ENCODE measurements around the gene SYNPO2. TPM values are rescaled to one million over a fixed set of nuclear protein-coding genes. Genes with fewer than 3 reads are reported as not detected.
"Not testable (repeated sequence)": the region's sequence is repeated elsewhere in the genome, so short reads cannot be mapped to it uniquely, and the experiment has no call there.

SYNPO2 gene
- total RNA-seq, 1 donor from 2014 or later = 381 TPM

DNA sequence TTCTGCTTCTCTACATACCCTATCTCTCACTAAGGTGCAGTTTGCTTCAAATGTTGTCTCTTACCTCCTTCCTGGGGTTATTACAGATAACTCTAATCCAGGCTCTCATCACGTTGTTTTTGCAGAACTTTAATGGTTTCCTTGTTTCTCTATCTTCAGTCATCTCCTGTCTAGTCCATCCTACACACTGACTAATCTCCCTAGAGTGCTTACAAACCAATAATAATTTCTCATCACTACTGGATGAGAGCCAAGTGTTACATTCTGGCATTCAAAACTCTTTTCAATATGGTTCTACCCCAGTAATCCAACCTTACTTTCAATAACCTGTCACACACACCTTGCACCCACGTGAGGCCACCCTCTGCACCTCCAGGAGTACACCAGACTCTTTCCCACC lies 86.1 kb downstream of the SYNPO2 start:
- no peak for DNase-seq (ENCODE audit: low spot score)

DNA sequence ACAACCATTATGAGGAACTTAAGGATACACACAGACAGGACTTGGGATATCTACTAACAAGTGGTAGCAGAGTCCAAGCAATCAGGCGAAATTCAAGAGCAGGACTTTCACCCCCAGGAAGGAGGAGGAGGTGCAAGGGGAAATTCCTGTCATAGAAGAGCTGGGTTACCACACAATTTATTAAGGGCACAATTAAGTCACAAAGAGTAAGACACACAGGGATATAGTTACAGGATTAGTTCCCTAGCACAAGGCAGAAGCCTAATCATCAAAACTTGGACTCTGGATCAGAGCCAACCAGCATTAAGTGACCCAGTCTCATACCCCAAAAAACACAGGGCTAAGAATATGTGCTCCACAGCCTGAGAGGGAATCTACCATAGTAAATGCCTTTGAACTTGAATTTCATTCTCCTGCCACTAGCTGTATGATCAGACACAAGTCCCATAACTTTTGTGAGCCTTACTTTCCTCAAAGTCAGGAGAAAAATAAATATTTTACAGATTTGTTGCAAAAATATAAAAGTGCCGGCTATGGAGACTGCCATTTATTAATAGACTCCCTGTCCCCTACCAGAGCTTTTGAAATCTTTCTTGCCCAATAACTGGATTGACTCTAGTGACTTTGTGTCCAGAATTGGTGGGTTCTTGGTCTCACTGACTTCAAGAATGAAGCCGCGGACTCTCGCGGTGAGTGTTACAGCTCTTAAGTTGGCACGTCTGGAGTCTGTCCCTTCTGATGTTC lies 87.0 kb downstream of the SYNPO2 start:
- no peak for DNase-seq (ENCODE audit: low spot score)

DNA sequence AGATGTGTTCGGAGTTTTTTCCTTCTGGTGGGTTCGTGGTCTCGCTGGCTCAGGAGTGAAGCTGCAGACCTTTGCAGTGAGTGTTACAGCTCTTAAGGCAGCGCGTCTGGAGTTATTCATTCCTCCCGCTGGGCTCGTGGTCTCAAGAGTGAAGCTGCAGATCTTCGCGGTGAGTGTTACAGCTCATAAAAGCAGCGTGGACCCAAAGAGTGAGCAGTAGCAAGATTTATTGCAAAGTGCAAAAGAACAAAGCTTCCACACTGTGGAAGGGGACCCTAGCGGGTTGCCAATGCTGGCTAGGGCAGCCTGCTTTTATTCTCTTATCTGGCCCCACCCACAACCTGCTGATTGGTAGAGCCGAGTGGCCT lies 87.5 kb downstream of the SYNPO2 start:
- DNase-seq (ENCODE audit: low spot score) = not testable (repeated sequence)

DNA sequence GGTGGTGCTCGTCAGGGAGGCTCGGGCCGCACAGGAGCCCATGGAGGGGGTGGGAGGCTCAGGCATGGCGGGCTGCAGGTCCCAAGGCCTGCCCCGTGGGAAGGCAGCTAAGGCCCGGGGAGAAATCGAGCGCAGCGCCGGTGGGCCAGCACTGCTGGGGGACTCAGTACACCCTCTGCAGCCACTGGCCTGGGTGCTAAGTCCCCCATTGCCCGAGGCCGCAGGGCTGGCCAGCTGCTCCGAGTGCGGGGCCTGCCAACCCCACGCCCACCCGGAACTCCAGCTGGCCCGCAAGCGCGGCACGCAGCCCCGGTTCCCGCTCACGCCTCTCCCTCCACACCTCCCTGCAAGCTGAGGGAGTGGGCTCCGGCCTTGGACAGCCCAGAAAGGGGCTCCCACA lies 88.4 kb downstream of the SYNPO2 start:
- not testable (repeated sequence) for DNase-seq (ENCODE audit: low spot score)

DNA sequence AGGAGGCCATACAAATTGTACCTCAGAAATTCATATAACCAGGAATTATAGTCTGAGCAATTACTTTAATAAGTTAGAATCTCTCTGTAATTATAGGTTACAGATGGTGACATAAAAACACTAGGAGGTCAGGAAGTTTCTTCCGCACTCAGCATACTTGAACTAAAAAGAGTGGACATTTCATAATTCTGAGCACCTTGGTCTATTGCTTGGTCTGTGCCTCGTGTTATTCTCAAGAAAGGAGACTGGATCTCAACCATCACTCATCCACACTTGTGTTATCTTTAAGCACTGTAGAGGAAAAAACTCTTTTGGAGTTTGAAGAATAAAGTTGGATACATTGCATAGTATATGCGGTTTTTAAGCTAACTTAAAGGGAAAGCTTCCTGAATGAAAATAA lies 91.1 kb downstream of the SYNPO2 start:
- DNase-seq (ENCODE audit: low spot score) = no peak

DNA sequence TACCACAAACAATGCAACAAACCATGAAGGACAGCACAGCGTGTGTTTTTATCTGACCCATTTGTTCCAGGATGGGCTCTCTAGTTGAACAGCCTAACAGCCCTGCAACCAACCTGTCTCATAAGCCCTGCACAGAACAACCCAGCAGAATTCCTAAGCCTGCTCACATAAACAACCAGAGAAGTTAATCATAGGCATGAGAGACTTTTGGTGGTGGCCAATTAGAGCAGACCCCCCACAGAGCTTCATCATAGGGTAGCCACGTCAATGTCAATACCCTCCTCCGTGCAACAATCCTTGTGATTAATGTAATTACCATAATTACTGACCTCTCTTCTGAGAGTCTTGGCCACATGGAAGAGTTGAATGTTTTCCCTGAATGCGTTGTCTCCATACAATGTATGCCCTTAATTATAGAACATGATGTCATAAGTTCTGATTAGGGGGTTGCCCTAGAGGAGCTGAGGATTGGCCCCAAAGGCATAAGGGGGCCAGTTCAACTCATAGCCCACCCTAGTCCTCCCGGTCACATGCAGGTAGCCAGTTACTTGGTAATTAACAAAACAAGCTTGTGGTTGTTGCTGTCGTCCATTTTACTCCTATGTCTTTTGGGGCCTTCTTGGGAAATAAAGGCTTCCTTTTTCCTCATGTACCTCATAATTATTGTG lies 92.7 kb downstream of the SYNPO2 start:
- DNase-seq (ENCODE audit: low spot score) = no peak

DNA sequence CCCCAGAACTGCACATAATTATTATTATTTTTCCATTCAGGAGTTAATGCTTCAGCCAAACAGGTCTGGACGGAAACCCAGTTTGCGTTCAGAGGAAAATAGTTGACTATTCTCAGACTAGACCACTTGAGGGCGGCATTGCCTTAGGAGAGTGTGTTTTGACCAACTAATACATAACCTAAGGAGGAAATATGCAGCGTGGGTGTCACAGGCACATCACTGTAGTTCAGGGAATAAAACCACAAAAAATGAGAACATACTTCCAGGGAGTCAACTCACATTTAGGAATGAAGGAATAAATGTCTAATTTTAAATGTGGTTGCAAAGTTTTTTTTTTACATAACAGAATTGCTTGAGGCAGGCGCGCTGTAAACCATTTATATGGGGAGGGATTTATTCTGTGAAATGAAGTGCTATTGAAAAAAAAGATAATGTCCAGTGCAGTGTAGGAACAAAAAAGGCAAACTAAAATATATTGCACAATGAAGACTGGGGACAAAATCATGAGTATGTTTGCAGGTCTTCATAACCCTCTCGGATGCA lies 93.3 kb downstream of the SYNPO2 start:
- peak; percentile 77 for DNase-seq (ENCODE audit: low spot score)

DNA sequence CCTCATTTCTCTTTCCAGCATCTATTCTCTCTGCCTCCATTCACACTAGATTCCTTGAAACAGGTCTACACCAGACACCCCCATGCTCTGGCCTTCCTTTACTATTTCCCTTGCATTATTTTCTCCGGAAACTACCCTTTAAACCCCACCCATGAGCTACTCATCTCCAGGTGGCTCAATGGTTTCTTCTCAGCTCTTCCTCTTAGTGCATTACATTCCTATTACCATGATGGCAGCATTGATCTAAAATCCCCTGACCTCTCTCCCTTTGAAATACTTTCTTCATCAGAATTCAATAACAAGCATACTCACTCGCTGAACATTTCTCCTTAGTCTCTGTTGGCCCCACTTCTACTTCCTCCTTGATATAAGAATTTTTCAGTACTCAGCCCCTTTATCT lies 94.6 kb downstream of the SYNPO2 start:
- DNase-seq (ENCODE audit: low spot score) = no peak

DNA sequence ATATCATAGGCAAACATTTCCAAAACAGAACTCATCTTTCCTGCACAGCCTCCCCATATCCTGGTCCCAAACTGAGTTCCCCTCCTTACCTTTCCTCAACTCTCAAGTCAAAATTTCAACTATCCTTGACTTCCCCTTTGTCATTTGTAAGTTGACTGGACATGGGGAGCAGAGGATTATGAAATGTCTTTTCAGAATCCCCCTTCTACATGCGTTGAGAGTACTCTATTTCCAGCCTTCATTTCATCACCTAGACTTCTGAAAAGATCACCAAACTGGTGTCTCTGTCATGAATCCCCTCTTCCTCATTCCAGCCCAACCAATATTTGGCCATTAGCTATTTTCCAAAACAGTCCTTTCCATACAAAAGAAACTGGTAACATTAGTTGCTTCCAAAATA lies 95.2 kb downstream of the SYNPO2 start:
- DNase-seq (ENCODE audit: low spot score) = no peak

DNA sequence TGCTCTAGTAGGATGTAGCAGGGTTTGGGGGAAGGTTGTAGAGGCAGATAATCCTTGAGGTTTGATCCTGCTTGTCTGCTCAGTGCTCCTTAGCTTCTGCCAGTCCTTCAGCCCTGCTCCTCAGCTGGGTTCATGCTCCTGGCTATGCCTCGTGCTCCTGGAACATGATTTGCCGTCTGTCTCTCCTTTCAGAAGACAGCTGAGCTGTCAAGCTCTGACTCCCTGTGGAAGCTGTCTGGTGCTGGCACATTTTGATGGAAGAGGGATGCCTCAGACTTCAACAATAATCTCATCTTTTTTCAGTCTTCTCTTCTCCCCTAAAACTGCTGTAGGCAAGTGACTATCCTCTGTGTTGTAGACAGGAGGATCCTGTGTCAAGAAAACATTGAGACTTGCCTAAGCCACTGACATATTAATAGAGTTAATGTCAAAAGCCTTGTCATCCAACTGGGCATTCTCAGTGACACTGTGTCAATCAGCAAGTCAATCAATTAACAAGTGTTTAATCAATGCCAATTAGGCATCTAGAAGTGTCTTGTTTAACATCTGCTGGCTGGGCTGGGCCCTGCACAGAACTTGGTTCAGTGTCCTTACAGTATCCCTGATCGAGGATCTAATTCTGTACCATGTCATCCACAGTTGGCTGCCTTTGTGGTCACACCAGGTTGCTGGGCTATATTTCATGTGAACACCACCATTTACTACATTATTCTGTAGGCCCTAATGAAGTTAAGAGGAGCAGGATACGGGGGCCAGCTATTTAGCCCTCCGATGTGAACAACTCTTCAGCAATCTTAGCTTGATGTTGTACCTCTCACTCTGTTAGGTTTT lies 96.7 kb downstream of the SYNPO2 start:
- no peak for DNase-seq (ENCODE audit: low spot score)

DNA sequence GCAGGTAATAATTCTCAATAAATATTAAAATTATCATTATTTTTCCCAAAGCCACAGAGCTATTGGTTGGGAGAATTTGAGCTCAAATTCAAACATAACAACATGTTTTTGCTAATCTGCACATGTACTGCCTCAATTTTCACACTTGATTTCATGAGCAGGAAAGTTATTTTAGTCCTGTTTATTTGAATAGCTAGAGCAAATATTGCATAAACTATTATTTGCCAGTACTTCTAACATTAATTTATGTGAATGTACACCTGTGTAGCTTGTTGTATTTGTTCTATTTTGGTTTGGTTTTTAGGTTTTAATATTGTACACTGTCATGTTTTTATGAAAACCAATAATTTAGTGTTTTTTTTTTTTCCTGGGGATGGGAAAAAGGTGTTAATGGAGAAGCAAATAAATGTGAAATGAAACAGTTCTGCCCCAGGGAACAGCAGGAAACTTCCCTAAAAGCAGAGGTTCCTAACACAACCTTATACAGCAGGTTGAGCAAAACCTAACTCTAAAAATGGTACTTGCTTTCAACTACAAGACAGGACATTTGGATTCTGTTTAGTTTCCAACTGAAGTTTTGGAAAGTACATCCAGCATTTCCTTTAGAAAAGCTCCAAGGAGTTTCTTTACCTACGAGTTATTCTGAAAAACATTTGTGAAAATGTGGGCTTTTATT lies 99.4 kb downstream of the SYNPO2 start:
- DNase-seq (ENCODE audit: low spot score) = no peak

DNA sequence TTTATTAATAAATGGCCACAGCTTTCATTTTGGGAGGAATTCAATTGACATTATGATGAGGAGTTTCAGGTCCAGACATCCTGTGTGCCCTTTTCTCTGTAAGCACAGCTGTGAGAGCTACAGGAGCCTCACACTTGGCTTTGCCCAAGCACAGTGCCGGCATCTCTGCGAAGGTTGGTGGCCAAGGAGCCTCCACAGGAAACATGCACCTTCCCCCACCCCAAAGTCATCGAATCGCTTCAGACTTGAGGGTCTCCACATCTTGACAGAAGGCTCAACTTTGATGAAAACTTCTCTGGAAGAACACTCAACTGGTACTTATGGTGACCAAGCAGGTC lies 100.0 kb downstream of the SYNPO2 start:
- no peak for DNase-seq (ENCODE audit: low spot score)

DNA sequence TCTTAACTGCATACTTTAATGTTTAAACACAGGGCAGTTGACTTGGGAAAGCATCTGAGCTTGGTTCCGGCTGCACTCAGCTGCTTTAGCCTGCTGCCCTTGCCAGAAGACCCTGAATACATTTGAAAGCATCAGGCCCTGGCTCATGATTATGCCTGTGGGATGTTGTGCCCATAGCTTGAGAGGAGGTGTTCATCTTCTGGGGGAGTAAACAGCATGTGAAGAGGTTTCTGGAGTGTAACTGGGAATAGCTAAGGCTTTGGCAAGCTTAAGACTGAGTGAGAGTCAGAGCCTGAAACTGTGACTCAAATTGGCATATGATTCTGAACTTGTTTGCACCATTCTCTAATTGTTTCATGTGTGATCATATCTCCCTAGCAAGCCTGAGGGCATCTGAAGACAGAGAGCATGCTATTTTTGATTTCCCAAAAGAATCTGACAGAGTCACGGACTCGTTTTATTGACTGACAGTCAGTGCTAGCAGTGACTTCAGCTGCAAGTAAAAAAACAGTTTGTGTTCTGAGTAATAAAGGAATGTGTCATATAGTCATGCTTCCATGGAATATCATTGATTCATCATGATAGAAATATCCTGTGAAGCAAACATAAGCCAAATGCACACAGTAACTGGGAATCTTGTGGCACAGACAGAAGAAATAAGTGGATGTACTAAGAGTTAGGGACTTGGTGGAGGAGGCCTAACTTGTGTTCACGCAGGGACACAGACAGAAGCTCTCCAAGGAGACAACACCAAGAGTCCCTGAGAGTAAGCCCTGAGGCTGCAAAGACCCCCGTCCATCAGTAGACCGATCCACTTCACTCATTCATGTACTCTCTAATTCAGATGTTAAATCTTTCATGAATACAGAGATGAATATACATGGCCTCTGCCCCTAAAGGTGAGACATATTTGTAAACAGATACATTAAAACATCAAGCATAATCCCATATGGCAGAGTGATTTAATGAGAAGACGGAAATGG lies 100.7 kb downstream of the SYNPO2 start:
- no peak for DNase-seq (ENCODE audit: low spot score)

DNA sequence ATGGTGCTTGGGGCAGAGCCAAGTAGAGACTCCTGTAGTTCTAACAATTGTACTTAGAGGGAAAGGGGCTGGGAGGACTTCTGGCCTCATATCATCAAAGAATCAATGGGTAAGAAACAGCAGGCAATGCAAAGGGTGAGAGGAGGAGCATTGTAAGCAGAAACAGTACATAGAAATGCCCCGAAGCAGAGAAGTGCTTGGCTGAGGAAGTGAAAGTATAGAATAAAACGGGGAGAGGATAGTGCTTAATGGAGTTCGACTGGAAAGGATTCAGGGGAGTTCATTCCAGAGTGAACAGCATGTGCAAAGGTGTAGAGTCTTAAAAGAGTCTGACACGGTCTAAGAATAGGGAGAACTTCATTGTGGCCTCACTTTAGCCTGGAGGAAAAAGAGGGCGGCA lies 103.0 kb downstream of the SYNPO2 start:
- DNase-seq (ENCODE audit: low spot score) = no peak

DNA sequence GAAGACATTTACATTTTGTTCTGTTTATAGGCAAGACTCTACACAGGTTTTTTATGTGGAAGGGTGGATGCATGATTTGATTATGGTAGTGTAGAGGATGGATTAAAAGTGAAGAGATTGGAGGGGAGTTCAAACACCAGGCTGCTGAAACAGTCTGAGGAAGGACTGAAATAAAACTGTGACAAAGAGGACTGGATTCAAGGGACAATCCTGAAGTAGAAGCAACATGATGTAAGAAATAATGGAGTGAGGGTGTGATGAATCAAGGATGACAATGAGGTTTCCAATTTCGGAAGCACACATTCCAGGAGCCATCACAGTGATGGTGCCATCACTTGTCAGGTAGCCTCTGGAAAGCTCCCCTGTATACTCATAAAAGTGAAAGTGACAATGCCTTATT lies 103.5 kb downstream of the SYNPO2 start:
- DNase-seq (ENCODE audit: low spot score) = no peak

DNA sequence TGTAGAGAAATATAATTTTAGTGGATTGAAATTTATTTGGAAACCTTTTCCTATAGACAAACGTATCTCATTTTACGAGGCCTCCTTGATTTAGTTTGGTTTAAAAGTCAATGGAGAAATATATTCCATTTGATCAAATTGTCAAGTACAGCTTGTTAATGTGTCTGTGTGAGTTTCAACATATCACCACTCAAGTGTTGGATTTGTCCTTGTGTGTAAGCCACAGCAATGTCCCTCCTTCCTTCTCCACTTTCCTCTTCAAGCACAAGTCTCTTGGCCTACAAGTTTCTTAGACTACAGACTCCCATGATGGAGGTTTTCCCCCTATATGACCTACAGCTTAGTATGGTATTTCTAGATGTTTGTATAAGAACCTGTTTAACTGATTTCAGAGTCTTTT lies 104.7 kb downstream of the SYNPO2 start:
- no peak for DNase-seq (ENCODE audit: low spot score)

DNA sequence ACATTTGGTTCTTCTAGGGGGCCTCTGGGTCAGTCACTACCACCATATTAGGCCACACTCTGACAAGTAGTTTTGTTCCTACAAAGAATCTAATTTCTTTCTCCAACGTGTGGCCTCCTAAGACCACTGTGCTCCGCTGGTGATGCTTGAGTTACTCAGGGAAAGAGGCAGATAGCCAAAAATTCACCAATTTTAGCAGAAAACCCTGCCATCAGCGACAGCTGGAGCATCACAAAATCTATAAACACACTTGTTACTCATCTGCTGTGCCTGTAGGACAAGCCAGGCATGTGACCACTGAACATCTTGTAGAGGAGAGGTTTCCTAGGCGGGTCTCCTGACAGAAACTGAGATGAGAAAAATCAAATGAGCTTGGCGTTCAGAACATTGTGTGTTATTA lies 105.4 kb downstream of the SYNPO2 start:
- peak; percentile 49 for DNase-seq (ENCODE audit: low spot score)

DNA sequence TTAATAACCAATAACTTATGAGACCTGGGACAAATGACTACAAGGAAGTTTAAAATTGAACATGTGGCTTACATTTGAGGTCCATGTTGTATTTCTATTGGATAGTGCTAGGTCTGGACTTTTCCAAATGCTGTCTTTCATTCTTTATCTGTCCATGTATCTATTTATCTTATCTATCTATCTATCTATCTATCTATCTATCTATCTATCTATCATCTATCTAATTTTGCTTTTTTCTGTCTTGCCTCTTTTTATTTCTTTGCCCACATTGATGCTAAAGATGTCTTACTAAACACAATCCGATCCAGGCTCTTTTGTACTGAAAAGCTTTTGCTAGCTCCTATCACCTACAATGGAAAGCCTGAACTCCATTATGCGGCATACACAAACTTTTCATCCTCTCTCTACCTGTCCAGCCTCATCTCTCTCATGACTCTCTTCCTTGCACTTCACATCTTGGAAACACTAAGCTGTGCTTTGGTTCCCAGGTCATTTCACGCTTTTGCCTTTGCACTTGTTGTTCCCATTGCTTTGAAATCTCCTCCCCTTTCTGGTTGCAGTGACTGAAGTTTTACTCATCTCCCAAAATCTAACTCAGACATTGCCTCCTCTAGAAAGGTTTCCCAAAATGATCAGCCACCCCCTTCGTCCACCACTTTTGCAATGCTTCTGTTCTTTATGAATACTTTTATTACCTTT lies 107.2 kb downstream of the SYNPO2 start:
- DNase-seq (ENCODE audit: low spot score) = no peak

DNA sequence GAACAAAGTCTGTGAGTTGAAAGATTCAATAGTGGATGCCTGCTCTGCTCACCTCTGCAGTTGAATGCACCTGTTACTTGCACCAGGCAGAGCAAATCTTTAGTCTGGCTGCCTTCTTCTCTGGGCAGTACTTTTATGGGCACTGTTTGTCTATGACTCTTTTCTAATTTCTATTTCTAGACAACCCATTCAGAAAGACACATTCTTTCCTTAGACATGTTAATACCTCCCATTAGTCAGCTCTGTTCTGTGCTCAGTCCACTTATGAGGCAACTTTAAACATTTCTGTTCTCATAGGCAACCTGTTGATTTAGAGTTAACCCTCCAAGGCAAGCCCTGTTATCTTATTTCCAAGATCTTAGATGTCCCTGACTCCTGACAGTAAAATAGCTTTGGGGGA lies 108.9 kb downstream of the SYNPO2 start:
- DNase-seq (ENCODE audit: low spot score) = no peak

DNA sequence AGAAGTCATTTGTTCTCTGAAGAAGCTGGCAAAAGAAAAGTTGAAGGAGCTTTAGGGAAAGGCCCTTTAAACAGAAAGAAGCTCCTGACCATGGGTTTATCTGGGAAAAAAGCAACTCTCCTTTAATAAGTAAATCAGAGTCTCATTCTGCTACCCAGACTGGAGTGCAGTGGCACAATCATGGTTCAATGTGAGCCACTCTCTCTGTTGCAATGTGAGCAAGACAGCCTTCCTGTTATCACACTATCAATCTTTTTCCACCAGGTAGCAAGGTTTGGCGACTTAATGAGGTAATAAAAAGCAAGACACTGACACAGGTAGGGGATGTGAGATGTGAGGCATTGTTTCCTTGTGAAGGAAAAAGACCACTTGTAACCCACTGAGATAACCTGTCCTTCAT lies 111.3 kb downstream of the SYNPO2 start:
- no peak for DNase-seq (ENCODE audit: low spot score)

All from ureter (tissue), 1 donor.